NCI-H748 (cell line): ENCODE results near the gene HSPA2.

Experiments used
- DNase-seq: peaks from one replicate; lab custom pipeline; 2025; ENCODE audit not compliant: unreplicated experiment; lab: John Stamatoyannopoulos, UW

Gene HSPA2

GRCh38 chr14:64540208-64541202, at the start of gene HSPA2:
Gene HSPA2 (plus strand): TSS chr14:64540741. CDS start chr14:64540850, 109 bp downstream.
- DNase-seq, result peak; percentile 99

- no peak for DNase-seq
Measured at GRCh38 chr14:64491637-64492036, 48.9 kb upstream of the HSPA2 start.

- no peak for DNase-seq
Measured at GRCh38 chr14:64493455-64493854, 47.1 kb upstream of the HSPA2 start.

GRCh38 chr14:64495252-64495651, 45.3 kb upstream of the HSPA2 start:
- DNase-seq, result no peak

GRCh38 chr14:64496764-64497163, 43.8 kb upstream of the HSPA2 start:
- no peak for DNase-seq

- DNase-seq, result no peak
Measured at GRCh38 chr14:64500088-64500487, 40.5 kb upstream of the HSPA2 start.

GRCh38 chr14:64501411-64502171, 39.0 kb upstream of the HSPA2 start:
- DNase-seq, result peak; percentile 13

GRCh38 chr14:64502456-64502855, 38.1 kb upstream of the HSPA2 start:
- peak; percentile 44 for DNase-seq

- peak; percentile 58 for DNase-seq
Measured at GRCh38 chr14:64502887-64503433, 37.6 kb upstream of the HSPA2 start.

- DNase-seq, result peak; percentile 93
Measured at GRCh38 chr14:64503434-64504309, 36.9 kb upstream of the HSPA2 start, which contains the start of gene ZBTB25. Gene ZBTB25 (minus strand): TSS chr14:64503838. CDS start chr14:64490533, 13,305 bp downstream.

- peak; percentile 93 for DNase-seq
Measured at GRCh38 chr14:64504310-64504896, 36.1 kb upstream of the HSPA2 start, which contains the start of gene ZBTB1. Gene ZBTB1 (plus strand): TSS chr14:64504770. CDS start chr14:64521505, 16,735 bp downstream.

GRCh38 chr14:64504897-64505794, 35.4 kb upstream of the HSPA2 start:
- DNase-seq, result peak; percentile 85

- DNase-seq, result no peak
Measured at GRCh38 chr14:64506721-64507120, 33.8 kb upstream of the HSPA2 start.

- no peak for DNase-seq
Measured at GRCh38 chr14:64507376-64508156, 33.0 kb upstream of the HSPA2 start.

- no peak for DNase-seq
Measured at GRCh38 chr14:64508215-64508776, 32.2 kb upstream of the HSPA2 start.

- DNase-seq, result no peak
Measured at GRCh38 chr14:64509036-64509435, 31.5 kb upstream of the HSPA2 start.

- DNase-seq, result peak; percentile 71
Measured at GRCh38 chr14:64510825-64511671, 29.5 kb upstream of the HSPA2 start.
